Mesodermal cell (in vitro differentiated cells): ENCODE results near the gene IBTK.
"Not testable (repeated sequence)": the region's sequence is repeated elsewhere in the genome, so short reads cannot be mapped to it uniquely, and the experiment has no call there.

ENCODE experiments used
- H3K27ac ChIP-seq: 2 replicates; pipeline ENCODE4 v1.7.0; 2013; ENCODE audit warnings: mild to moderate bottlenecking, low read depth, low read length, moderate library complexity; ENCODE audit not compliant: severe bottlenecking
- H3K36me3 ChIP-seq: 2 replicates; pipeline ENCODE4 v1.7.1; 2013; ENCODE audit warnings: mild to moderate bottlenecking, low read length, moderate library complexity; ENCODE audit not compliant: control insufficient read depth, insufficient read depth
- H3K4me1 ChIP-seq: one replicate; pipeline ENCODE4 v1.7.1; 2013; ENCODE audit warnings: mild to moderate bottlenecking, low read length; ENCODE audit not compliant: insufficient read depth, control insufficient read depth, poor library complexity, severe bottlenecking
- H3K4me3 ChIP-seq: 2 replicates; pipeline ENCODE4 v1.7.0; 2013; ENCODE audit warnings: low read length, control low read depth, mild to moderate bottlenecking; ENCODE audit not compliant: insufficient read depth, poor library complexity, severe bottlenecking; ENCODE audit errors: extremely low read depth
- H3K9me3 ChIP-seq: 2 replicates; pipeline ENCODE4 v1.7.1; 2013; ENCODE audit warnings: mild to moderate bottlenecking, low read length, moderate library complexity; ENCODE audit not compliant: control insufficient read depth
- WGBS, 2 experiments: methylation state at CpG; one replicate each; pipeline ENCODE4 v1.1.5; 2013; ENCODE audit warnings: missing lambda C conversion rate in 2 of 2; ENCODE audit not compliant: insufficient coverage in 2 of 2; 5-methylcytosine and 5-hydroxymethylcytosine counted together

Gene IBTK

GRCh38 chr6:82178077-82178758, 69.3 kb downstream of the IBTK start:
- Histone ChIP-seq H3K27ac (no peak overlapping the region), H3K4me1 (no peaks in the 10 kb centered on the region), H3K36me3 (peaks cover 52% of the 10 kb centered on the region), H3K9me3 (no peaks in the 10 kb centered on the region), H3K4me3 (no peak overlapping the region)
- WGBS, 2 experiments = no CpG with 5 or more reads among the region's 2 CpGs

GRCh38 chr6:82176616-82177015, 70.9 kb downstream of the IBTK start:
- Histone ChIP-seq H3K27ac (no peak overlapping the region), H3K9me3 (no peaks in the 10 kb centered on the region), H3K36me3 (peaks cover 55% of the 10 kb centered on the region), H3K4me3 (no peak overlapping the region), H3K4me1 (no peaks in the 10 kb centered on the region)
- WGBS, 2 experiments = 100% methylated on average over 1 of the region's 1 CpG; no CpG with 5 or more reads in 1 of the 2 experiments

GRCh38 chr6:82172594-82172993, 75.0 kb downstream of the IBTK start:
- Histone ChIP-seq H3K9me3 (no peaks in the 10 kb centered on the region), H3K4me1 (no peaks in the 10 kb centered on the region), H3K27ac (no peak overlapping the region), H3K4me3 (no peak overlapping the region), H3K36me3 (peaks cover 48% of the 10 kb centered on the region)
- WGBS, 2 experiments = 98 to 100% methylated on average over 3 to 4 of the region's 5 CpGs

GRCh38 chr6:82169138-82169876, 78.2 kb downstream of the IBTK start:
- WGBS, 2 experiments = 80 to 89% methylated on average over 1 of the region's 2 CpGs
- H3K36me3 ChIP-seq = peaks cover 41% of the 10 kb centered on the region

GRCh38 chr6:82166493-82166892, 81.1 kb downstream of the IBTK start:
- H3K4me1 ChIP-seq = no peaks in the 10 kb centered on the region
- 91% methylated on average over 4 of the region's 5 CpGs; no CpG with 5 or more reads in 1 of the 2 experiments for WGBS, 2 experiments
- H3K9me3 ChIP-seq = no peaks in the 10 kb centered on the region
- no peak overlapping the region for H3K4me3 ChIP-seq
- H3K27ac ChIP-seq = no peak overlapping the region
- H3K36me3 ChIP-seq = peaks cover 26% of the 10 kb centered on the region

More at GRCh38 chr6:82169138-82169876, 78.2 kb downstream of the IBTK start:
- H3K27ac ChIP-seq = no peak overlapping the region
- H3K4me3 ChIP-seq = no peak overlapping the region
- H3K4me1 ChIP-seq = no peaks in the 10 kb centered on the region
- no peaks in the 10 kb centered on the region for H3K9me3 ChIP-seq

- peaks cover 5% of the 10 kb centered on the region for H3K36me3 ChIP-seq
- H3K9me3 ChIP-seq = no peaks in the 10 kb centered on the region
- H3K27ac ChIP-seq = no peak overlapping the region
- H3K4me1 ChIP-seq = no peaks in the 10 kb centered on the region
- H3K4me3 ChIP-seq = no peak overlapping the region
- 90% methylated on average over 3 to 5 of the region's 12 CpGs for WGBS, 2 experiments
Measured at GRCh38 chr6:82160255-82160990, 87.1 kb downstream of the IBTK start.

- H3K4me1 ChIP-seq, H3K4me3 ChIP-seq, H3K36me3 ChIP-seq, H3K27ac ChIP-seq, H3K9me3 ChIP-seq: not testable (repeated sequence)
- 50 to 83% methylated on average over 1 to 3 of the region's 3 CpGs for WGBS, 2 experiments
Measured at GRCh38 chr6:82152786-82153185, 94.8 kb downstream of the IBTK start.

GRCh38 chr6:82151147-82151546, 96.4 kb downstream of the IBTK start:
- not testable (repeated sequence) for H3K4me1 ChIP-seq, H3K9me3 ChIP-seq, H3K4me3 ChIP-seq, H3K36me3 ChIP-seq, H3K27ac ChIP-seq
- 89 to 95% methylated on average over 7 to 9 of the region's 10 CpGs for WGBS, 2 experiments

- Histone ChIP-seq H3K27ac (no peak overlapping the region), H3K4me3 (no peak overlapping the region), H3K36me3 (no peaks in the 10 kb centered on the region), H3K9me3 (no peaks in the 10 kb centered on the region), H3K4me1 (peaks cover 17% of the 10 kb centered on the region)
Measured at GRCh38 chr6:82145926-82146452, 101.6 kb downstream of the IBTK start.

- Histone ChIP-seq H3K27ac (peak overlapping the region; percentile 93), H3K9me3 (no peaks in the 10 kb centered on the region), H3K4me3 (no peak overlapping the region), H3K4me1 (peaks cover 17% of the 10 kb centered on the region), H3K36me3 (no peaks in the 10 kb centered on the region)
- WGBS, 2 experiments = 26% methylated on average over 3 of the region's 5 CpGs; no CpG with 5 or more reads in 1 of the 2 experiments
Measured at GRCh38 chr6:82144852-82145340, 102.6 kb downstream of the IBTK start.
